ENCODE results near the gene ZNF763.
"Not testable (repeated sequence)": the region's sequence is repeated elsewhere in the genome, so short reads cannot be mapped to it uniquely, and the experiment has no call there.

Gene ZNF763

GRCh38 chr19:11973019-11973810 lies 8.4 kb downstream of the ZNF763 start:
- no peak for DNase-seq

- no peak for DNase-seq
These were observed 13.8 kb downstream of the ZNF763 start for GRCh38 chr19:11978492-11979100.

DNA sequence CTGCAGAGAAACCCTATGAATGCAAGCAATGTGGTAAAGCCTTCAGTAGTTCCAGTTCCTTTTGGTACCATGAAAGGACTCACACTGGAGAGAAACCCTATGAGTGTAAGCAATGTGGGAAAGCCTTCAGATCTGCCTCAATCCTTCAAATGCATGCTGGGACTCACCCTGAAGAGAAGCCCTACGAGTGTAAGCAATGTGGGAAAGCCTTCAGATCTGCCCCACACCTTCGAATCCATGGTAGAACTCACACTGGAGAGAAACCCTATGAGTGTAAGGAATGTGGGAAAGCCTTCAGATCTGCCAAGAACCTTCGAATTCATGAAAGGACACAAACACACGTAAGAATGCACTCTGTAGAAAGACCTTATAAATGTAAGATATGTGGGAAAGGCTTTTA lies 14.7 kb downstream of the ZNF763 start:
- no peak for DNase-seq

DNA sequence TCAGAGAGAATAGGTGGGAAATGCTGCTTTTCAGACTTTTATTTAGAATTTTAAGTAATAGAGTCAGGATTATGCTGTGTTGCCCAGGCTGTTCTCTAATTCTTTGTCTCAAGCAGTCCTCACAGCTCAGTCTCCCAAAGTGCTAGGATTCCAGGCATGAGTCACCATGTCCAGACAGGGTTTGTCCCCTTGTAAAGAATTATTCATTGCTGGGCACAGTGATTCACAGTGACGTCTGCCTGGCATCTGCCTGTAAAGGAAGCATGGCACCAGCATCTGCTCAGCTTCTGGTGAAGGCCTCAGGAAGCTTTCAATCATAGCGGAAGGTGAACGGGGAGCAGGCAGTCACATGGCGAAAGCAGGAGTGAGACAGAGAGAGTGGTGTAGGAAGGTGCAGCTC lies 17.7 kb downstream of the ZNF763 start:
- DNase-seq, result no peak

GRCh38 chr19:11984986-11985385 lies 20.1 kb downstream of the ZNF763 start:
- no peak for DNase-seq

DNA sequence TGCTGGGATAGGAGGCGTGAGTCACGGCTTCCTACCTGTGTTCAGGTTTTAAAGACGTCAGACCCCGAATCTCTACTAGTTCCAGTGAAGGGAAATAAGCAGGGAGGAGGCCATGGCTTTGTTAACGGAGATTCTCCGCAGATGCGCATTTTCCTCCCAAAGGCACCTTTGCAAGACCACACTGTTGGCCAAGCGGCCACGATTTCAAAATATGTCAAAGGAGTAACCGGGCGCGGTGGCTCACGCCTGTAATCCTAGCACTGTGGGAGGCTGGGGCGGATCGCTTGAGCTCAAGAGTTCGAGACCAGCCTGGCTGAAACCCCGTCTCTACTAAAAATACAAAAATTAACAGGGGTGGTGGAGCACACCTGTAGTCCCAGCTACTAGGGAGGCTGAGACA lies 21.9 kb downstream of the ZNF763 start:
- no peak for DNase-seq

DNA sequence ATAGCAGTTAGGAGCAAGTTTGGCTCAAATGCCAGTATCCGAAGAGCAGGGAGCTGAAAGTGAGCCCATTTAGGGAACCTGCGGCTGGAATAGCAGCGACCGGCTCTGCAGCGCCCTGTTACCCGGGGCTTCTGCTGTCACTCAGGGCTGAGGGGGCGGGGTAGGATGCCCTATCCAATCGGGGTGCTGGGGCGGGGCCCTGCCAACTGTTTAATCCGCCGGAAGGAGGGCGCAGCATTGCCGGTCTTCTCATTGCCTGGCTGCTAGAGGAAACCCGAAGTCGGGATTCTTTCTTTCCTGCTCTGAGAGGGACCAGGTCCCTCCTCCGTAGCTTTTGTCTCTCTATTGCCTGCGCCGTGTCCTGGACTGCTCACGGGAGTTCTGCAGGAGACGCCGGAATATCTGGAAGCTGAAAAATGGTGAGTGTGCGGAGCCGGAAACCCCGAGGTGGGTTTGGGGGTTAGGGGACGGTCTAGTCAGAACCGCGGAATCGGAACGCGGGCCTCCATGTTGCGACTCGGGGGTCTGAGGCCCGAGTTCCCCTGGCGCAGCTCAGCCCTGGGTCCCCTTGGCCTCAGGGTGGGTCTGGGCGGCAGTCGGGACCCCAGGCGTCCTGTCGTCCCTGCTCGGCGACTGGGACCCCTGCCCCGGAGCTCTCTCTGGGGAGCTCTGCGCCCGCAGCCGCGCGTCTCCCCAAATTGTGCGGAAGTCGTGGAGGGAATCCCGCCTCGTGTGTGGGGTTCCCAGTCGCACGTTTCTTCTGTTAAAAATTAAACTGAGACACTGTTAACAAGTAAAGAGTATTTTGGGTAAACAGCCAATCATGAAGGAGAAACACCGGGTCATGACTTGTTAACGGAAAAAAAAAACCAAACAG lies 22.8 kb downstream of the ZNF763 start:
- peak; percentile 64 to 86 (median 80) for DNase-seq

GRCh38 chr19:11989112-11989456 lies 24.2 kb downstream of the ZNF763 start:
- DNase-seq, result no peak

DNA sequence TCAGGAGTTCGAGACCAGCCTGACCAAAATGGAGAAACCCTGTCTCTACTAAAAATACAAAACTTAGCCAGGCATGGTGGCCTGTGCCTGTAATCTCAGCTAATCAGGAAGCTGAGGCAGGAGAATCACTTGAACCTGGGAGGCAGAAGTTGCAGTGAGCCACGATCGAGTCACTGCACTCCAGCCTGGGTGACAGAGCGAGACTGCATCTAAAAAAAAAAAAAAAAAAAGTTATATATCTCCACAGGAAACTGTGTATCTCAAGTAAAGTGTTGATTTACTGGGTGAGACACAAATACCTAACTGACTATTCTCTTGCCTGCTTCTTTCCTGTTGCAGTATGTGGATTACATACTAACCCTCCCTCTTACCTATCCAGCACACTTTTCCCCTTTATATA lies 27.1 kb downstream of the ZNF763 start:
- not testable (repeated sequence) for DNase-seq

GRCh38 chr19:11995174-11995573 lies 30.3 kb downstream of the ZNF763 start:
- DNase-seq, result no peak

GRCh38 chr19:12000152-12000981 lies 35.5 kb downstream of the ZNF763 start:
- no peak for DNase-seq

DNA sequence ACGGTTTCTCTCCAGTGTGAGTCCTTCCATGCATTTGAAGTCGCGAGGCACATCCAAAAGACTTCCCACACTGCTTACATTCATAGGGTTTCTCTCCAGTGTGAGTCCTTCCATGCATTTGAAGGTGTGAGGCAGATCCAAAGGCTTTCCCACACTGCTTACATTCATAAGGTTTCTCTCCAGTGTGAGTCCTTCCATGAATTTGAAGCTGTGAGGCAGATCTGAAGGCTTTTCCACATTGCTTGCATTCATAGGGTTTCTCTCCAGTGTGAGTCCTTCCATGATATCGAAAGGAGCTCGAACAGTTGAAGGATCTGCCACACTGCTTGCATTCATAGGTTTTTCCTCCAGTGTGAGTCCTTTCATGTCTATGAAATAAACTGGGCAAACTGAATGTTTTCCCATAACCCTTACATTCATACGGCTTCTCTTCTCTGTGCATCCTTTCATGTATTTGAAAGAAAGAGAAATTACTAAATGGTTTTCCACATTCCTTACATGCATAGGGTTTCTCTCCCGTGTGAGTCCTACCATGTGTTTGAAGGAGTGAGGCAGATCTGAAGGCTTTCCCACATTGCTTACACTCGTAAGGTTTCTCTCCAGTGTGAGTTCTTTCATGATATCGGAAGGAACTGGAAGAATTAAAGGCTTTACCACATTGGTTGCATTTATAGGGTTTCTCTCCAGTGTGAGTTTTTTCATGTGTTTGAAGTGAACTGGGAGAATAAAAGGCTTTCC lies 50.3 kb downstream of the ZNF763 start:
- no peak for DNase-seq

GRCh38 chr19:12015753-12016116 lies 50.9 kb downstream of the ZNF763 start:
- DNase-seq, result no peak
